Bronchial epithelial cell (primary cell): Measurements from ENCODE around the gene HECW1. TPM values are rescaled to one million over a fixed set of nuclear protein-coding genes. Genes with fewer than 3 reads are reported as not detected.

Source experiments
- DNase-seq: peaks from one replicate; pipeline ENCODE4 v3.0.0-alpha.2; 2010; ENCODE audit warnings: low read depth
- FAIRE-seq: peaks from 2 replicates; lab custom pipeline; 2011; peaks lifted over from hg19 to GRCh38; lab: Jason Lieb, UNC
- H3K27me3 ChIP-seq: 2 replicates; pipeline ENCODE4 v1.5.1; 2011; ENCODE audit warnings: low read length; ENCODE audit not compliant: control insufficient read depth, insufficient read depth
- H3K36me3 ChIP-seq: 2 replicates; pipeline ENCODE4 v1.5.1; 2011; ENCODE audit warnings: low read length; ENCODE audit not compliant: control insufficient read depth, insufficient read depth
- H3K4me3 ChIP-seq: 2 replicates; pipeline ENCODE4 v1.5.1; 2011; ENCODE audit warnings: mild to moderate bottlenecking, low read depth, low read length, control low read depth
- total RNA-seq: library from RNA; depleted of rRNA; stranded (reverse); fragments of >200 nt; gene quantifications from 2 replicates; pipeline ENCODE4 v1.2.1, GENCODE V29; 2014
- TF ChIP-seq, protein P1 (sequence below): IDR thresholded peaks from 2 replicates; pipeline ENCODE4 v1.5.1; 2011; ENCODE audit warnings: mild to moderate bottlenecking, moderate library complexity, low read length, control low read depth, inconsistent platforms; ENCODE audit not compliant: insufficient read depth, severe bottlenecking

Gene HECW1
- total RNA-seq, 1 donor from 2014 or later, result under 0.01 TPM

GRCh38 chr7:43458330-43459018 lies 346.0 kb downstream of the HECW1 start:
- H3K27me3 ChIP-seq, result no peaks in the 10 kb centered on the region
- no peaks in the 10 kb centered on the region for H3K36me3 ChIP-seq
- TF ChIP-seq, protein P1, sequence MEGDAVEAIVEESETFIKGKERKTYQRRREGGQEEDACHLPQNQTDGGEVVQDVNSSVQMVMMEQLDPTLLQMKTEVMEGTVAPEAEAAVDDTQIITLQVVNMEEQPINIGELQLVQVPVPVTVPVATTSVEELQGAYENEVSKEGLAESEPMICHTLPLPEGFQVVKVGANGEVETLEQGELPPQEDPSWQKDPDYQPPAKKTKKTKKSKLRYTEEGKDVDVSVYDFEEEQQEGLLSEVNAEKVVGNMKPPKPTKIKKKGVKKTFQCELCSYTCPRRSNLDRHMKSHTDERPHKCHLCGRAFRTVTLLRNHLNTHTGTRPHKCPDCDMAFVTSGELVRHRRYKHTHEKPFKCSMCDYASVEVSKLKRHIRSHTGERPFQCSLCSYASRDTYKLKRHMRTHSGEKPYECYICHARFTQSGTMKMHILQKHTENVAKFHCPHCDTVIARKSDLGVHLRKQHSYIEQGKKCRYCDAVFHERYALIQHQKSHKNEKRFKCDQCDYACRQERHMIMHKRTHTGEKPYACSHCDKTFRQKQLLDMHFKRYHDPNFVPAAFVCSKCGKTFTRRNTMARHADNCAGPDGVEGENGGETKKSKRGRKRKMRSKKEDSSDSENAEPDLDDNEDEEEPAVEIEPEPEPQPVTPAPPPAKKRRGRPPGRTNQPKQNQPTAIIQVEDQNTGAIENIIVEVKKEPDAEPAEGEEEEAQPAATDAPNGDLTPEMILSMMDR, result no peak
- H3K4me3 ChIP-seq, result no peak overlapping the region
- DNase-seq, result no peak
- FAIRE-seq, result peak; percentile 91

DNA sequence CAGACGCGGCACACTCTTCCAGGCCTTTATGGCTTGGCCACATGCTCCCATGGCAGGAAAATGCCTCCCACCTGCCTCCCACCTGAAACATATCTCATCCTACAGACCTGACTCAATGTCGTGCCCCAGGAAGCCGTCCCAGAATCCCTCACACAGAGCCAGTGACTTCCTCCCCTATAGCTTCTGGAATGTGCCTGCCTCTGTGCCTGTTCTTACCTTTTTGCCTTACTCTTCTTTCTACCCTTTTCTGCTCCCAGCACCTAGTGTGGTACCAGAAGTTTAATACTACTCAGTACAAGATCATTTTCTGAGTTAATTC lies 346.5 kb downstream of the HECW1 start:
- H3K36me3 ChIP-seq, result no peaks in the 10 kb centered on the region
- no peak for DNase-seq
- FAIRE-seq, result no peak
- TF ChIP-seq, protein P1, result no peak
- no peaks in the 10 kb centered on the region for H3K27me3 ChIP-seq
- no peak overlapping the region for H3K4me3 ChIP-seq

- TF ChIP-seq, protein P1, result no peak
- FAIRE-seq, result no peak
Observed at GRCh38 chr7:43460733-43461348, 348.4 kb downstream of the HECW1 start.

GRCh38 chr7:43461349-43462024 lies 349.0 kb downstream of the HECW1 start:
- TF ChIP-seq, protein P1, result no peak
- no peak for DNase-seq
- Histone ChIP-seq H3K27me3 (no peaks in the 10 kb centered on the region), H3K4me3 (no peak overlapping the region), H3K36me3 (no peaks in the 10 kb centered on the region)
- no peak for FAIRE-seq

More at GRCh38 chr7:43460733-43461348, 348.4 kb downstream of the HECW1 start:
- no peak overlapping the region for H3K4me3 ChIP-seq
- no peak for DNase-seq
- no peaks in the 10 kb centered on the region for H3K36me3 ChIP-seq
- H3K27me3 ChIP-seq, result no peaks in the 10 kb centered on the region

- Histone ChIP-seq H3K27me3 (no peaks in the 10 kb centered on the region), H3K36me3 (no peaks in the 10 kb centered on the region), H3K4me3 (no peak overlapping the region)
- FAIRE-seq (peak; percentile 97), DNase-seq (no peak)
- TF ChIP-seq, protein P1, result no peak
Observed at GRCh38 chr7:43462836-43463235, 350.4 kb downstream of the HECW1 start.
